AG10803 (cell line): ENCODE results near the gene GAP43.
A peak's percentile ranks its signal among the peaks of the same experiment; 100 is the strongest.

Experiments used
- DNase-seq: peaks from one replicate; pipeline ENCODE4 v3.0.0; 2010; ENCODE audit warnings: low read depth
- H3K4me3 ChIP-seq: 2 replicates; pipeline ENCODE4 v1.5.1; 2011; ENCODE audit warnings: mild to moderate bottlenecking, low read length, control low read depth
- CTCF ChIP-seq: conservative IDR thresholded peaks from 2 replicates; pipeline ENCODE4 v1.5.1; 2011; ENCODE audit warnings: mild to moderate bottlenecking, low read length, control low read depth, inconsistent platforms

The GAP43 gene

GRCh38 chr3:115706311-115706829, 83.1 kb downstream of the GAP43 start:
- TF ChIP-seq CTCF = no peak
- no peak for DNase-seq
- H3K4me3 ChIP-seq = no peak overlapping the region

- no peak for DNase-seq
- no peak for TF ChIP-seq CTCF
- H3K4me3 ChIP-seq = no peak overlapping the region
Observed at GRCh38 chr3:115708540-115708939, 85.2 kb downstream of the GAP43 start.

GRCh38 chr3:115709093-115709492, 85.8 kb downstream of the GAP43 start:
- no peak for TF ChIP-seq CTCF
- DNase-seq = no peak
- H3K4me3 ChIP-seq = no peak overlapping the region

- no peak overlapping the region for H3K4me3 ChIP-seq
- no peak for TF ChIP-seq CTCF
Observed at GRCh38 chr3:115709931-115710330, 86.6 kb downstream of the GAP43 start.

GRCh38 chr3:115710799-115711198, 87.5 kb downstream of the GAP43 start:
- no peak for TF ChIP-seq CTCF
- DNase-seq = no peak
- no peak overlapping the region for H3K4me3 ChIP-seq

More at GRCh38 chr3:115709931-115710330, 86.6 kb downstream of the GAP43 start:
- no peak for DNase-seq

GRCh38 chr3:115712871-115713270, 89.6 kb downstream of the GAP43 start:
- no peak overlapping the region for H3K4me3 ChIP-seq
- TF ChIP-seq CTCF = no peak
- DNase-seq = peak; percentile 50

- no peak for TF ChIP-seq CTCF
- DNase-seq = peak; percentile 73
- H3K4me3 ChIP-seq = no peak overlapping the region
Observed at GRCh38 chr3:115713284-115713683, 90.0 kb downstream of the GAP43 start.
